SIG-M5 (cell line): ENCODE results near the gene ESRRB.

Source experiments
- DNase-seq: peaks from one replicate; lab custom pipeline; 2025; lab: John Stamatoyannopoulos, UW

Gene ESRRB

DNA sequence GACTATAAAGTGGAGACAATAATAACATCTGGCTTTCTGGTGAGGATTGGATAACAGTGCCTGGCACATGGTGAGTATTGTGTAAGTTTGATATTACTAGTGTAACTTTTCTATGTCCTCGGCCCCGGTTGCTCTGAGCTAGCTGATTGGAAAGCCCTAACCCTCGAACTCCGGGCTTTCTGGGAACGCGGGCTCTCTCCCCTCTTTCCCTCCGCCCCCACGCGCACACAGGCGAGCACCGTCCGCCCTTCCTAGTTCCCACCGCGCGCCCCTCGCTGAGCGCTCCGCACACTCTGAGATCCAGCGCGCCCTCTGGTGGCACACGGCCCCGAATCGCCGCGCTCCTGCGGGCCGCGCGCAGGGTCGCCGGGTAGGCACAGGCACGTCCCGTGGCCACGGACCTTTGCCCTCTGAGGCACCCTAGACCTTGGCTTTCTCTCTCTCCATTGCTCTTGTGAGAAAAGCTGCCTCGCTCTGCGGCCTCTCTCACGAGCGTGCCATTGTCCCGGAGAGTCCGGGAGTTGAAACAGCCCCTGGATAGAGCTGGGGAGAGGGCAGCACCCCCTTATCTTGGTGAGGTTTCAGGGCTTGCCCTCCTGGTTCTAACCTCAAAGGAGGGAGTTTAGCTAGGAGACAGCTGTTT is 23.2 kb upstream of the ESRRB start:
- no peak for DNase-seq

- no peak for DNase-seq
Observed at GRCh38 chr14:76354310-76354709, 21.6 kb upstream of the ESRRB start.

DNA sequence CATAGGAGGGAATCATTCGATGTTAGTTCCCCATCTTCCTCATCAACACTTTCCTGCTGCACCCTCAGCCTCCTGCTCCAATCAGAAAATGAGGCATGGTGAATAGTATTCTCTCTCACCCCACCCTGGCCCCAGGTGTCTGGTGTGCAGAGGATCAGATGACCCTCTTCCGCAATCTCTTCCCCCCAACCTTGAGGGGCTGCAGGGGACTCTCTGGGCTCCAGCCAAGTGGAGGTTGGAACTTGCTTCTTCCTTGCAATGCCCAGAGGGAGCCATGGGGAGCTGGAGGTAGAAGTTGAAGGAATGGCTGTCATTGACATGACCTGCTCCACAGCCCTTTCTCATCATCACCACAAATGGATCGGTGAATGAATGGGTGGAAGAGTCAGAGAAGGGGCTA is 20.2 kb upstream of the ESRRB start:
- DNase-seq = no peak

- DNase-seq = no peak
Observed at GRCh38 chr14:76371066-76371465, 4.9 kb upstream of the ESRRB start.

DNA sequence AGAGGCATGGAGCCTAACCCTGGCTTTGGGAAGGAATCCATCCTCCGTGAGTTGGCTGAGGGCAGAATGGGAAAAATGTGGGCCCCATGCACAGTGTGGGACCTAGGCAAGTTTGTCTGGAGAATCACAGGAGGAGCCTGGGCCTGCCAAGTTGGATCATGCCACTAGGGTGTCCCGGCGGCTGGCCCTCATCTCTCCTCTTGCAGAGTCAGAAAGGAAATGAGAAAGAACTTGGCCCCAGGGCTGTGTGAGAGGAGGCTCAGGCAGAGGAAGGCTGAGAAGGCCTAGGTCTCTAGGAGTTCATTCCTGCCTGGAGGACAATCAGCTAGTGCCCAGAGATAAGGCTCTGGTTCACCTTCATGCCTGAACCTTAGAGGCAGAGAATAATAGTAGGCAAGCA is 2.5 kb upstream of the ESRRB start:
- no peak for DNase-seq

DNA sequence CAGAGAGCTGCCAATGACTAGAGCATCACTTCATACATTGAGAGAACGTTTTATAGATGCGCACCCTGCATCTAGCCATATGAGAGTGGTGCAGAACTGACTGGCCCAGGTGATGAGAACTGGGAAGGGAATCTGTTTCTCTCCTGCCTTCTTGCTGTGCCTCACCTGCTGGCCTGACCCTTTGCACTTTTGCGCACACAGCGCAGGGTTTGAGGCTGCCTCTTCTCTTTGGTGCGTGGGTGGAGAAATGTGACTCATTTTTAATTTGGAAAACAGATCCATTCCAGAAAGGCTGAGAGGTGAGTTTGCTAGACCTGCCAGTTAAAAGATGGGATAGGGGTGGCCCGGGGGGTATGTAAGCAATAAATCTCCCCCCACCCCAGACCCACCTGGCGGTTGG is 453 bp upstream of the ESRRB start:
- DNase-seq = no peak

- DNase-seq = no peak
Observed at GRCh38 chr14:76376409-76376877, 506 bp downstream of the ESRRB start.

GRCh38 chr14:76376878-76377734 is 1.2 kb downstream of the ESRRB start:
- DNase-seq = no peak

DNA sequence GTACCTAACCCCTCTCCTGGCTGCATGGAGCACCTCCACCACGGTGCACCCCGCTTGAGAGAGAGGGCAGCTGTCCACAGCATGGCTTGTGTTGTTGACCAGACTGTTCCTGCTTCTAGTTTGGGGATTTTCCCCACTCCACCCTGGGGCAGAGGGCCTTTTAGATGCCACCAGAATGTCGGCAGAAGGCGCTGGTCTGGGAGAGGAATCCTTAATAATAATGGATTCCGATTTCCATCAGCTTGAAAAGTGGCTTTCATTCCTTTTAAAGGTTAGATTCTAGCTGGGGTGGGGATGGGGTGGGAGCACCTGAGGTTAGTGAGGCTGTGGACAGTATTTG is 1.8 kb downstream of the ESRRB start:
- no peak for DNase-seq

DNA sequence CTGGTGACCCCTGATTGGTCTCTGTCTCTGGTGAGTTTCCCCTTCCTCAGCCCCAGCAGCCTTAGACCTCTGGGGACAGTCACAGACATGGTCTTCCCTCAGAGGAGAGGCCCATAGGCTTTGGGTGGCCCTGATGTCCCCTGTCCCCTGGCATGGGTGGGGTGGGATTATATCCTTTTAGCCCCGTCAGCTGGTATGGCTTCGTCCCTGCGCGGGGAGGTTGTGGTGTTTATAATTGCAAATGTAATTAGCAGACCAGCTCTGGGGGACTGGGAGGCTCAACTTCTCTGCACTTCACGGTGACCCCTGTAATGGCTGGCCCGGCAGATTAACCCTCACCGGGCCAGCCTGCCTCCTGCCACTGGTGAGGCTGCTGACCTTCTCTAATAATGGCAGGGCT is 5.1 kb downstream of the ESRRB start:
- DNase-seq = no peak

- no peak for DNase-seq
Observed at GRCh38 chr14:76381817-76382494, 6.0 kb downstream of the ESRRB start.

DNA sequence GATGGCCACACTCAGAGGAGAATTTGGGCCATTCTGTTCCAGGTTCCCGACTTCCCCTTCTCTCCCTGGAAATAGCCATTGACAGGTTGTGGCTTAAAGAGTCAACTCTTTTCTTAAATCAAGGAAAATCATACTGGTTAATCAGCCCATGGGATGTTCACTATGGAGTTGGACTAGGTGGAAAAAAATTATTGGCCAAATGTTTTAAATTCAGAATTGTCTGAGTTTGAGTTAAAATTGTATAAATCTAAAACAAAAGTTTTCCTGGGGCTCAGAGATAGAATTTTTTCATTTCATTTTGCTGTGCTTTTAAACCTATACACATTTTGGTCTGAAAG is 6.5 kb downstream of the ESRRB start:
- no peak for DNase-seq

DNA sequence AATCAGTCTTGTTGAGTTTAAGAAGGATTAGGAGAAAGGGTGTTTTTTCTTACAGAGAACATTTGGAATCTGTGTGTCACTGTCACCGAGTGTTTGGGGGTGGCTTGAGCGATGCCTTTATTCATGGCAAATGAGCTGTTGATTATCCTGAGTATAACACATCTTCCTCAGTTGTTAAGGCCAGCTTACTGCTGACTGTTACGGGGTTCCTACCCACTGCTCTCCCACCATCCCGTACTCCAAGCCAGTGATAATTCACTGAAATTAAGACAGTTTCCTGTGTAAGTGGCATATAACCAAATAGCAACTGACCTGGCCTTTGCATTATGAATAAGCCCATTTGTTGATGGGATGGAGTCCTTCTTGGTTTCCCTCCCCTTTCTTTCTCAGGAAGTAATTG is 9.5 kb downstream of the ESRRB start:
- DNase-seq = no peak

- no peak for DNase-seq
Observed at GRCh38 chr14:76386944-76387782, 11.2 kb downstream of the ESRRB start.

DNA sequence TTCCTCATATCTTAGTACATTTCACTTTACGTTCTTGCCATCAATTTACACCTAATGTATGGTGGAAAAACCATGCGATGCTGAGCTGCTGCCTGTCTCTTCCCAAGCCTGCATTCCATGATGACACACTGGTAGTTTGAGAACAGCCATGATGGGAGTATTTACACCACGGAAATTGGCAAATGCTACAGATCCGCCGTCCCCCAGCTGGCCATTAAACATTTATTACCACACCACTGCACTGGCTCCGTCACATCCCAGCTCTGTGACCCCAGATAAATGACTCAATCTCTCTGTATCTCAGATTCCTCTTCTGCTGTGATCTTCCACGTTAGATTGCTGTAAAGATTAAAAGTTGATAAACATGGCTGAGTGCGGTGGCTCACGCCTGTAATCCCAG is 13.9 kb downstream of the ESRRB start:
- no peak for DNase-seq

- no peak for DNase-seq
Observed at GRCh38 chr14:76390621-76391020, 14.7 kb downstream of the ESRRB start.

DNA sequence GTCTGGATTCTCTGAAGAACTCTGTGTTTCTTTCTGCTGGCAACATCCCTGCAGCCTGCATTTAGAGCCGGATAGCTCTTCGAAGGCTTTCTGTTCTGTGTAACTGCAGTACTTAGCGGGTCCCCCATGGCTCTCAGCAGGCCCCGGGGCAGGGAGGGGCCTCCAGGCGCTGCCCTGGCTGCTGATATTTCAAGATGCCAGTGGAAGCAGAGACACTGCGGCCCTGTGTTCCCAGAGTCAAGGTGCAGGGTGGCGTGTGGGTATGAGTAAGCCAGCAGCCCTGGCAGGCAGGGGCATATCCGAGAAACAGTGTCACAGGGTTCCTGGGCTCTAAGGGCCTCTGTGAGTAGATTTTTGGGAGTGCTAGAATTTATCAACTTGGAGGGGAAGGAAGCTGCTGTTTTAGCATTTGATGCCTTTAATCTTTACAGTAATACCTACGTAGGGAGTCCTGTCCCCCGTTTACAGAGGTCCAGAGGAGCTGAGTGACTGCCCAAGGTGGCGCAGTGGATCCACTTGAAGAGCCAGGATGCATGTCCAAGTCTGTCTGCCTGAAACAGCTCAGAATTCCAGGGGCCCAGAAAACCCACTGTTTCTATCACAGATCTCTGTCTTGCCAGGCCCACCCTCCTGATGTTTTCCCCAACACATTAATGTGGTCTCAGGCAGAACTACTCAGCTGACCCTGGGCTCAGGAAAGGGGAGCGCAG is 16.2 kb downstream of the ESRRB start:
- no peak for DNase-seq

- no peak for DNase-seq
Observed at GRCh38 chr14:76394569-76394968, 18.6 kb downstream of the ESRRB start.

DNA sequence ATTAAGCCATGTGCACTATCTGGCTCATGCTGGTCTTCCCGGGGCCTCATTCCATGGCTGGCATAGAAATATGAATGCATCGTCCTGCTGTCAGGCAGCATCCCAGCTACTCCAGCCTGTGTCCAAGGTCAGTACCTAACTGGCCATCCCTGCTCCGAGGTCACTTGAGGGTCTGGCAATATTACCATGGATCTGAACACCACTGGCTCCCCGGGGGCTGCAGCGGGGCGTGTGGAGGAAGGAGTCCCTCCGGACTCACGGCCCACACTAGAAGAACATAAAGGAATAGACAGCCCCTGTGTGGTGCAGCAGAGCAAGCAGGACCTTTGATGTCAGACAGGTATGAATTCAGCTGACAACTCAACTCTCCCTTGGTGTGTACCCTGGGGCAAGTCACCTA is 19.2 kb downstream of the ESRRB start:
- DNase-seq = no peak

GRCh38 chr14:76396714-76397187 is 20.8 kb downstream of the ESRRB start:
- no peak for DNase-seq

- no peak for DNase-seq
Observed at GRCh38 chr14:76405627-76406026, 29.7 kb downstream of the ESRRB start.
